HG02763 (cell line): Measurements from ENCODE around the gene KNDC1.
A peak's percentile ranks its signal among the peaks of the same experiment; 100 is the strongest.

Experiments
- ATAC-seq: cut with Tn5 transposase; IDR thresholded peaks from one replicate; pipeline ENCODE4 v1.9.1; 2021; ENCODE audit warnings: mild to moderate bottlenecking, moderate library complexity; ENCODE audit not compliant: unreplicated experiment

Gene KNDC1

DNA sequence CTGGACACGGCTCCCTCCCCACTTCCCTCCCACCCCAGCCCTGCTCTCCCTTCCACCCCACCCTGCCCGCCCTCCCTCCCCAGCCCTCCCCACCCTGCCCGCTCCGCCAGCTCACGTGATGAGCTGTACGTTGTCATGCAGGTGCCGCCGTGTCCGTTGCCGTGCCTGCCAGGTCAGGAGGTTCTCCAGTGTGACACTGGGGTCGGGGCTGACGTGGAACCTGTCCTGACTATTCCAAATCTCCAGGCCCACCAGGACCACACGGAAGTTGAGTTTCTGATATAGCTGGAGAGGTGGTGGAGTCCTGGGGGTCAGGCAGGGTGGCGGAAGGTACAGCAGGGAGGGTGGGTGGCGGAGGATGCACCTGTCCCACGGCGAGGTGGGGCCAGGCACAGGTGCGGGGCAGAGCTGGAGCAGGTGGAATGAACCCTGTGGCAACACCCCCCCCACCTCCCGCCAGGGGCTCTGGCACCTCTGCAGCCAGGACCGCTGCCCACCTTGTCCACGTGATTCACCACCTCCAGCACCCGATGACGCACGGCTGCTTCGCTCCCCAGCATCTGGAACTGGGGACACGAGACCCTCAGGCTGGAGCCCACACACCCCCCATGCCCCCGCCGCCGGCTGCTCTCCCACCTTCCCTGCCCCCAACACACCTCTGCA is 112.4 kb downstream of the KNDC1 start:
- no peak for ATAC-seq

DNA sequence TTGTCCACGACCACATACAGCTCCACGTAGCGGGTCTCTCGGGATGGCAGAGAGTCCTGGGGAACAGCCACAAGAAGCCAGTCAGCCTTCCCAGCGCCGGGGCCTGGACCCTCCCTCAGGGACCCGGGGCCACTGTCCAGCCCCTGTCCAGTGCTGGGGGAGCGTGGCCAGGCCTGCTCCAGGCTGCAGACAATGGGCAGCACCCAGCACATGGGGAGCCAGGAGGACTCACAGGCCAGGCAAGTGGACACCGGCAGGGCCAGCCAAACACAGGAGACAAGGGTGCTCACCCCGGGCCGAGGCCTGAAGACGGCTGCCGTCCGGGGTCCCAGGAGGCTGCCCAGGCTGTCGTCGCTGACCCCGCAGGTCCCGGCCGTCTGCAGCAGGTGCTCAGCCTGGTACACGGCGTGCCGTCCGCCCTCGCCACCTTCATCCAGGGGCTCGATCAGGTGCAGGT is 113.0 kb downstream of the KNDC1 start:
- no peak for ATAC-seq

DNA sequence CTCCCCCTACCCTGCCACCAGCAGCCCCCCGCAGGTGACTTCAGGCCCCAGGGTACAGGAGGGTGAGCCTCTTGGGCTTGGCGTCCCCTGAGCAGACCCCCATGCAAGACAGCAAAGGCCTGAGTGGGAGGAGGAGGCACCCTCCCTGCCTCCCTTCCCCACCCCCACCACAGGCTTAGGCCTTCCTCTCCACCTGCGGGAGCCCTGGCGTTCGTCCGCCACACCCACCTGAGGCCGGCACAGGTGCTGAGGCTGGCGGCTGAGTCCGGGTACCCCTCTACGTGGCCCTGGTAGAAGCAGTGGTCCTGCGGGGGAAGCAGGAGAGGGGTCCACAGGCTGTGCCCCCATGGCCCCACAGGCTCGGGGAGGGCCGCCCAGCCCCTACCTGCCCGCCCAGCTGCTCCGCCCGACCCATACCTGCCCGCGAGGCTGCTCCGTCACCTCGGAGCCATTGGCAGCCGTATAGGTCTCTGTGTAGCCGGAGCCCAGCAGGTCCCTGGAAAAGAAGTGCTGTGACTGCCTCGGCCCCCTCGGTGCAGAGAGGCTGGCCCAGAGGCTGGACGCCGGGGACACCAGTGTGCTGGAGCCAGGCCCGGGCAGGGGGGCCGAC is 113.6 kb downstream of the KNDC1 start:
- ATAC-seq, result no peak

DNA sequence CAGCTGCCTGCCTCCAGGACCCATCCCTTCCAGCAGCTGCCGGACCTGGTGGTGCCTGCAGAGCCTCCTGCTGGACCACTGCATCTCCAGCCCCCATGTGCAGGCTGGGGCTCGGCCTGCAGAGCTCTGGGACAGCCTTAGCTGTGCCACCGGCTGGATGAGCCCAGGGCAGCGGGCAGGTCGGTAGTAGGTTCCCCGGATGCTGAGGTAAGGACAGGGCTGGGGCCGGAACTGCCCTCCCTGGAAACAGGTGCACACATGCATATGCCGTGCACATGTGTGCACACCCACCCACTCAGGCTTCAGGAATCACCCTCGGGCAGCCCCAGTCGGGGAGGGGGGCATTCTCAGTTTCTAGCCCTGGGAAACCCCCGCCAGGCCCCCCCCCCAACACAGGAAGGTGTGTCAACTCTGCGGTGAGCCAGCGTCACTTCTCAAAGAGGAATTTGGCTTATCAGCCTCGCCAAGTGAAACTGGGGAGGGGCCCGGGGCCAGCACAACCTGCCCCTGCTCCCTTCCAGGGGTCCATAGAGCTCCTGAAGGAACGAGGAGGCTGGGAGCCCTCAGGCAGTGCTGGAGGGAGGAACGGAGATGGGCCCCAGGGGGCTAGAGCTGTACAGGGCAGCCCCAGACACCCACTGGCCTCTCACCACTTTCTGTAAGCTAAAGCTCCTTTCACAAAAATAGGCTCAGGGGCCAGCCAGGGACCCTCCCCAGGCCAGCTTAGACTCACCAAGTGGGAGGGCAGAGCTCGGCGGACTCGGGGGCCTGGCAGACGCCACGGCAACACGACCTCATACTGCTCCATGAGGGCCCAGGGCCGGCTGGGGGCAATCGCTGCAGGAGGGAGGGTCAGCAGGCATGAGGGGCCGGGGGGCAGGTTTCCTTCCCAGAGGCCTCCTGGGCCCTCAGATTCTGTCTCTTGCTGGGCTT is 115.0 kb downstream of the KNDC1 start:
- ATAC-seq, result peak; percentile 44

DNA sequence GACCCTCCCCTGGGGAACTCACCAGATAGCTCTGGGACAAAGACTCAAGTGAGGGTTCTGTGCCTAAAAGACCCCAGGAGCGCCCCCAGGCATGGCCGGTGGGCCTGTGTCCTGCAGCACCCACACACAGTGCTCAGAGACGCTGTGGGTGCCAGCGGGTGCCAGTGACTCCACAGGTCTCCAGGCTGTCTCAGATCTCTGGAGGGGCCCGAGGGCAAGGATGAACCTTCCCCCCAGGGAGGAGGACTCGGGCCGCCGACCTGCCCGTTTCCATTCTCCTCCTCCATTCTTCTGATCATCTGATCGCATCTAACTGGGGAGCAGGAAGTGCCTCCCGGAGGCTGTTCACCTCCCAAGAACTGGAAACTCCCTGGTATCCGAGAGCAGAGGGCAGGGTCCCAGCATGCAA is 115.7 kb downstream of the KNDC1 start:
- ATAC-seq, result peak; percentile 33
